Lower leg skin (tissue), 4 donors: Measurements from ENCODE around the gene IER3. TPM values are rescaled to one million over a fixed set of nuclear protein-coding genes. Genes with fewer than 3 reads are reported as not detected.

Experiments used
- DNase-seq, 2 donors: peaks; one replicate each; pipeline ENCODE4 v3.0.0-alpha.2; 2019; ENCODE audit warnings: low spot score in 2 of 2
- H3K4me3 ChIP-seq: fragments of 200-600 bp; sonication (generic); 2 replicates; pipeline ENCODE4 v1.5.1; 2017; ENCODE audit warnings: mild to moderate bottlenecking, low read depth; ENCODE audit not compliant: poor library complexity, severe bottlenecking
- POLR2A ChIP-seq, 2 donors: fragments of 450-650 bp; IDR thresholded peaks; one replicate each; pipeline ENCODE4 v1.6.1; 2016 to 2017; ENCODE audit warnings: antibody characterized with exemption in 2 of 2, mild to moderate bottlenecking in 1 of 2, moderate library complexity in 1 of 2
- WGBS, 2 donors: methylation state at CpG; one replicate each; pipeline ENCODE4 v1.1.5; 2018; 5-methylcytosine and 5-hydroxymethylcytosine counted together
- intact Hi-C: fragments of 100-400 bp; cut with DNase I; formaldehyde crosslinking; loops from one replicate; pipeline ENCODE4 v1.15.0; 2023; ENCODE audit warnings: low total_unique reads
- total RNA-seq, 4 donors: library from RNA; depleted of rRNA; stranded (reverse); fragments of >200 nt; gene quantifications; one replicate each; pipeline ENCODE4 v1.1.0, GENCODE V29; 2016
- TF ChIP-seq, protein P1 (sequence below), 3 donors: fragments of 450-650 bp; IDR thresholded peaks; one replicate each; pipeline ENCODE4 v1.5.1; 2016; ENCODE audit warnings: antibody characterized with exemption in 3 of 3, mild to moderate bottlenecking in 3 of 3, moderate library complexity in 2 of 3

IER3 gene
- total RNA-seq, 4 donors from 2014 or later, result 20.9 to 56.5 (median 33.3) TPM

DNA sequence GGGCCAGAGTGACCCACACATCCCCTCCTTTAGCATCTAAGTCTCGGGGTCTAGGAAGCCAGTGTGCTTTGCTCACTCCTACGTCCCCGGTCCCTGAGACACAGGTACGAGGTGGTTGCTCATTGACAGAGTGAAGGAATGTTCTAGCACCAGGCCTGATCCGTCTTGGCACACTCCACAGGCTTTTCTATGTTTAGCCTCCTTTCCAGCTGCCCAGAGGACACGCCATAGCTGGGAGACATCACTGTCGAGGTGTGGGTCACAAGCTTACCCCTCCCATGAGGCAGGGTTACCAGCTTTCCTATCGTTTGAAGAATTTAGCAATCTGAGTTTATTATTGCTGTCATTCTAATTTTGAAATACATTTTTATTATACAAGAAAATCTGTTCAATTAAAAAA, 30.4 kb upstream of the IER3 start:
- intact Hi-C loops, result no loop called here
- no peak overlapping the region for H3K4me3 ChIP-seq
- TF ChIP-seq, protein P1, sequence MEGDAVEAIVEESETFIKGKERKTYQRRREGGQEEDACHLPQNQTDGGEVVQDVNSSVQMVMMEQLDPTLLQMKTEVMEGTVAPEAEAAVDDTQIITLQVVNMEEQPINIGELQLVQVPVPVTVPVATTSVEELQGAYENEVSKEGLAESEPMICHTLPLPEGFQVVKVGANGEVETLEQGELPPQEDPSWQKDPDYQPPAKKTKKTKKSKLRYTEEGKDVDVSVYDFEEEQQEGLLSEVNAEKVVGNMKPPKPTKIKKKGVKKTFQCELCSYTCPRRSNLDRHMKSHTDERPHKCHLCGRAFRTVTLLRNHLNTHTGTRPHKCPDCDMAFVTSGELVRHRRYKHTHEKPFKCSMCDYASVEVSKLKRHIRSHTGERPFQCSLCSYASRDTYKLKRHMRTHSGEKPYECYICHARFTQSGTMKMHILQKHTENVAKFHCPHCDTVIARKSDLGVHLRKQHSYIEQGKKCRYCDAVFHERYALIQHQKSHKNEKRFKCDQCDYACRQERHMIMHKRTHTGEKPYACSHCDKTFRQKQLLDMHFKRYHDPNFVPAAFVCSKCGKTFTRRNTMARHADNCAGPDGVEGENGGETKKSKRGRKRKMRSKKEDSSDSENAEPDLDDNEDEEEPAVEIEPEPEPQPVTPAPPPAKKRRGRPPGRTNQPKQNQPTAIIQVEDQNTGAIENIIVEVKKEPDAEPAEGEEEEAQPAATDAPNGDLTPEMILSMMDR (IDR thresholded peaks at IDR 0.05), result no peak
- no peak for TF ChIP-seq POLR2A (IDR thresholded peaks at IDR 0.05)
- 82 to 85% methylated on average over 6 to 8 of the region's 8 CpGs for WGBS, 2 donors
- DNase-seq, result no peak

DNA sequence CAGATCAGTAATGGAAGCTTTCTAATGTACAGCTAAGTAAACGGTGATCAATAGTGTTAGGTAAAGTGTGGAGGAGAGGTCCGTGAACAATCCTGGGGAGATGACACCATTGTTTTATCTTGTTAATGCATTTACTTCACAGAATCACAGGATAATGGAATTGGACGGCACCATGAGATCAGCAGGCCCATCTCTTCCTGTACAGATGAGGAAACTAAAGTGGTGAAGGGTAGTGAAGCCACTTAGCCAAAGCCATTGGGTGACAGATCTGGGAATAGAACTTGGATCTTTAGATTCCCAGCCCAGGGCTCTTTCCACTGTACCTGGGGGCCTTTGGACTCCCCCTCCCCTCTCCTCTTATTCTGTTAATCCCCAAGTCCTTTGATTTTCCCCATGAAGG, 26.2 kb upstream of the IER3 start:
- H3K4me3 ChIP-seq, result no peak overlapping the region
- no peak for TF ChIP-seq POLR2A (IDR thresholded peaks at IDR 0.05)
- TF ChIP-seq, protein P1 (IDR thresholded peaks at IDR 0.05), result no peak
- WGBS, 2 donors, result 87 to 95% methylated on average over 3 of the region's 3 CpGs
- intact Hi-C loops, result no loop called here
- no peak for DNase-seq

DNA sequence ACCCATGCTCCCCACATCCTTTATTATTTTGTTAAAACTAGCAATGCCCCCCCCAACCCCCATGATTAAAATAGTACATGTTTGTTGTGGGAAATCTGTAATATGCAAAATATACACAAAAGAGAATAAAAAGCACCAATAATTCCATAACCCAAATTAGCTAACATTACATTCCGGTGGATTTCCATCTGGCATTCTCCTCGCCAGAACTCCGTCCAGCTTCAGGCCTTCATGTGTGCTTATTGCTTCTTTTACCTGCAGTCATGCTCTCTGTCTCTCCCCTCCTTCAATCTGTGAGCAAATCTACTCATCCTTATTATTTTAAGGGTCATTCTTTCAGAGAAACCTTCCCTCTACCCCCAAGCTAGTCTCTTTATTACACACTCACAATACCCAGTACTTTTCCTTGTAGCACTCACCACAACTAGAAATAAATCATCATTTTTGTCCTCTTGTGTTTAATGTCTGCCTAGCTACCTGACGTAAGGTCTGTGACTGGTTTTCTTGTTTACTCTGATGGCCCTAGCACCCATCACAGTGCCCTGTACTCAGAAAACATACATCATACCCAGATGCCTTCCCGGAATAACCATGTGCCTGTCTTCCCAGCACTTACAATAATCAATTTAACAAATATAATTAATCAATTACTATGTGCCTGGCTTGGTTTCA, 25.6 kb upstream of the IER3 start:
- intact Hi-C loops, result no loop called here
- H3K4me3 ChIP-seq, result no peak overlapping the region
- no peak for DNase-seq
- TF ChIP-seq, protein P1 (IDR thresholded peaks at IDR 0.05), result no peak
- no peak for TF ChIP-seq POLR2A (IDR thresholded peaks at IDR 0.05)
- 66% methylated on average over 5 of the region's 5 CpGs for WGBS, 2 donors

DNA sequence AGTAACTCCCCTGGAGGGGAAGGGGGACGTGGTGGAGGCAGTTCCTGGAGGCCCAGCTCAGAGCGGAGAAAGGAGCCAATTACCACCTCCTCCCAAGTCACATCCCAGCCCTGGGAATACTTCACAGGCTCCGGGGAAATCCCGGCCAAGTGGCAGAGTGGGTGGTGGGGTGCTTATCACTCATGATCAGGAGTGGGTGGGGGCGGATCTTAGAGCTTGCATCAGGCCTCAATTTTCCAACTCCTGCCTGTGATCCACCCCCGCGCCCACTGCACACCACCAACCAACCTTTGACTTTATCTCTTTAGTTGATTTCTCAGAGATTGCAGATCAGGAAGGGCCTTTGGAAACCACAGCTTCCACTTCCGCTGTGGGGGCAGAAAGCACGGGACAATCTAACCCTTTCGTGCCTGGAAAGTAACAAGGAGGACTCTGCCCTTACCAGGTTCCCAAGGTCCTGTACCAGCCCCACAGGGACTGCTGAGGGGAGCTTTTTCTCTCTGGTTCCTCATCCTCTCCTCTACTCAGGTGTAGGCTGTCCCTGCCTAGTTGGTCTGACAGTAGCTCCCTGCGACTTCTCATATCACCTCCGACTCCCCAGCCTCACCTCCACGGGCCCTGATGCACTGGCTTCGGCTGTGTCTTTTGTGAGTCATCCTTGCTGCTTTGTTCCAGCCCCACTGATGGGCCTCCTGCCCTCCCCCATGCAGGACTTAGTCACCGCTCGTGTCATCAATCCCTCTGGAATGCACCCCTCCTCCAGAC, 24.9 kb upstream of the IER3 start:
- H3K4me3 ChIP-seq, result no peak overlapping the region
- TF ChIP-seq POLR2A (IDR thresholded peaks at IDR 0.05), result no peak
- TF ChIP-seq, protein P1 (IDR thresholded peaks at IDR 0.05), result no peak
- 29 to 31% methylated on average over 16 of the region's 16 CpGs for WGBS, 2 donors
- DNase-seq, result no peak
- intact Hi-C loops, result no loop called here

DNA sequence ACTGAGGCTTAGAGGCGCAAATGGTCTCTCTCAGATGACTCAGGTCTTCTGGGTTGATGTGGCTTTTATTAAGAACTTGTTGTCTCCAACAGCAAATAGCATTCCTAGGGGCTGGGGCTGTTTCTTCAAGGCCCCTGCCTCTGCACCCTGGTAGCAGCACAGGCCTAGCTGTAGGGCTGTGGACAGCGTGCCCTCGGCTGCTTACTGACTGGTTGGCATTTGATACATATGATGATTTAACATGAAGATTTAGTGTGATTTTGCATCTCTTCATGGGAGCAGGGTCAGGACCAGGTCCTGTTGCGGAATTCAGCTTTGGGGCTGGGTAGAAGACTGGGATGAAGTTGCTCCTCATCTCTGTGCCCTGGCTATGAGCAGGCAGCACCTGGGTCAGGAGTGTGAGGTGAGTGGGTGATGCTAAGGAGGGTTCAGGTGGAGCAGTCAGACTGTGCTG, 24.3 kb upstream of the IER3 start:
- TF ChIP-seq POLR2A (IDR thresholded peaks at IDR 0.05), result no peak
- TF ChIP-seq, protein P1 (IDR thresholded peaks at IDR 0.05), result no peak
- DNase-seq, result no peak
- 95 to 100% methylated on average over 4 of the region's 4 CpGs for WGBS, 2 donors
- no peak overlapping the region for H3K4me3 ChIP-seq
- intact Hi-C loops, result no loop called here
